ENCODE measurements around the gene MMP21.
A peak's percentile ranks its signal among the peaks of the same experiment; 100 is the strongest.

Gene MMP21

GRCh38 chr10:125722811-125723210 is 52.8 kb downstream of the MMP21 start:
- Mint-ChIP-seq H3K4me1 (peaks cover 37% of the 10 kb centered on the region), H3K4me3 (no peak overlapping the region), H3K27ac (no peak overlapping the region), H3K36me3 (peaks cover 53% of the 10 kb centered on the region), H3K9me3 (peaks cover 1% of the 10 kb centered on the region), H3K27me3 (no peaks in the 10 kb centered on the region)
- DNase-seq = no peak
- CTCF ChIA-PET = no interaction called here

DNA sequence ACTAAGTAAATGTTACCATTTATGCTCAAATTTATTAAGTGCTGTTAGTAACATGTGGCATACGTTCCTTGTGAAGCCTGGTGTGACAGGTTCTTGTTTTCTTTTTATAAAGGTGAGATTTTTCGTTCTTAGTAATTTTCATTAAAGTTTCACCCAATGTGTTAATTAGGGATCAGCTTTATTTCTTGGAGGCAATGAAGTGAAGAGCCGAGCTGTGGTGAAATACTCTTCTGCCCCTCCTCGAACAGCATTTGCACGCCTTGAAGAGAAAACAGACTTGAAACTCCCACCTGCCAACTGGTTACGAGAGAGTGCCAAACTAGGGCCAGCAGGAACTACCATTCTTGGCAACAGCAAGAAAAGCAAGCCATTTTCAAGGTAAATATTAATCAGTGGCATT is 54.6 kb downstream of the MMP21 start:
- CTCF ChIA-PET = no interaction called here
- H3K27me3 Mint-ChIP-seq = no peaks in the 10 kb centered on the region
- DNase-seq = no peak
- H3K27ac Mint-ChIP-seq = peak overlapping the region; percentile 45
- peak overlapping the region; percentile 98 for H3K4me3 Mint-ChIP-seq
- H3K9me3 Mint-ChIP-seq = peaks cover 1% of the 10 kb centered on the region
- peaks cover 43% of the 10 kb centered on the region for H3K36me3 Mint-ChIP-seq
- H3K4me1 Mint-ChIP-seq = peaks cover 37% of the 10 kb centered on the region

DNA sequence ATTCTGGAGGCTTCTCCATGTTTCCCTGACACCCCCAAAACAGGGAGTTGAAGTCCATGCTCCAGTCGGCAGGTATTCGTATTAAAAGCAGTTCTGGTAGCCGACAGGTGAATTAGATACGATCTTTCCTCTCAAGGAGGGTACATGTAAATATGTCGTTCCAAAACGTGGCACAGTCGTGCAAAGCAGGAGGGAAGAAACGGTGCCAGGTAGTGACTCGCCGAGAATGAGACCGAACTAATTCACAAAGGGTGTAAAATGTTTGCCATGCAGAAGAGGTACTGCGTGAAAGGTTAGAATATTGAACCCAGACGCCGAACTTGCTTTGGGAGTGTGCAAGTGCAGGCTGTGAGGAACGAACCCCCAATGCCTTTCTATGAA is 55.6 kb downstream of the MMP21 start:
- CTCF ChIA-PET = no interaction called here
- peak; percentile 21 for DNase-seq
- peaks cover 38% of the 10 kb centered on the region for H3K36me3 Mint-ChIP-seq
- peaks cover 37% of the 10 kb centered on the region for H3K4me1 Mint-ChIP-seq
- peak overlapping the region; percentile 98 for H3K4me3 Mint-ChIP-seq
- peak overlapping the region; percentile 99 for H3K27ac Mint-ChIP-seq
- no peaks in the 10 kb centered on the region for H3K27me3 Mint-ChIP-seq
- H3K9me3 Mint-ChIP-seq = peaks cover 3% of the 10 kb centered on the region

GRCh38 chr10:125719173-125720001 is 56.2 kb downstream of the MMP21 start, which contains the start of gene EDRF1:
Gene EDRF1, plus strand, starts transcription at chr10:125719709. Its CDS starts 99 bp downstream, at chr10:125719808.
- Mint-ChIP-seq H3K4me1 (peaks cover 37% of the 10 kb centered on the region), H3K9me3 (peaks cover 3% of the 10 kb centered on the region), H3K27me3 (no peaks in the 10 kb centered on the region), H3K27ac (peak within 1 kb of the TSS; percentile 99), H3K36me3 (peaks cover 32% of the 10 kb centered on the region), H3K4me3 (peak within 1 kb of the TSS; percentile 98)
- peak; percentile 99 for DNase-seq
- CTCF ChIA-PET = no interaction called here

Measured in activated naive CD4-positive, alpha-beta T cell treated with anti-CD3 and anti-CD28 coated beads, Interleukin-2, amount 10 ng/mL, durations not matched to agents 7 days and 5 days (primary cell).